HepG2 (cell line): Measurements from ENCODE around the gene ZNF747. TPM values are rescaled to one million over a fixed set of nuclear protein-coding genes. Genes with fewer than 3 reads are reported as not detected.
A peak's percentile ranks its signal among the peaks of the same experiment; 100 is the strongest.

ENCODE experiments used
- ATAC-seq: fragments of 200-7000 bp; cut with Tn5 transposase; 3 replicates; pipeline ENCODE4 v1.9.1; 2020; ENCODE audit warnings: mild to moderate bottlenecking, moderate library complexity
- BruUV-seq: library from RNA; stranded (reverse); fragments of 400-500 nt; replicated peaks from 2 replicates; lab custom pipeline; 2021; lab: Mats Ljungman, UMichigan
- CTCF ChIA-PET: fragments of 300-600 bp; formaldehyde crosslinking; extraction: SDS; loops from one replicate; lab custom pipeline; 2021; ENCODE audit warnings: low total read pairs, inconsistent platforms, low intra/inter-chr PET ratio; lab: Yijun Ruan, JAX
- POLR2A ChIA-PET: fragments of 350-600 bp; sonication (Branson Sonifier 250); formaldehyde crosslinking; loops from one replicate; lab custom pipeline; 2020; ENCODE audit warnings: antibody characterized with exemption, inconsistent platforms; lab: Yijun Ruan, JAX
- DNase-seq: peaks from one replicate; pipeline ENCODE4 v3.0.0-alpha.2; 2015; ENCODE audit warnings: low spot score
- FAIRE-seq: peaks from 3 replicates; lab custom pipeline; 2011; peaks lifted over from hg19 to GRCh38; lab: Jason Lieb, UNC
- H2AFZ ChIP-seq: one replicate; pipeline ENCODE4 v1.6.1; 2011; ENCODE audit warnings: low read length, inconsistent platforms
- H3K27ac ChIP-seq: fragments of 300-600 bp; 3 replicates; pipeline ENCODE4 v1.8.0; 2011; ENCODE audit warnings: mixed run types, mild to moderate bottlenecking, mixed read lengths, low read length, inconsistent platforms; ENCODE audit not compliant: insufficient read depth; ENCODE audit errors: extremely low read length
- H3K27me3 ChIP-seq, 2 experiments: fragments of 200-600 bp in 1 of 2; 2 replicates in 1 of 2; 3 replicates in 1 of 2; pipeline versions ENCODE4 v1.6.0 to v1.8.0; 2011; ENCODE audit warnings: low read length in 2 of 2, mild to moderate bottlenecking in 2 of 2, moderate library complexity in 2 of 2, inconsistent platforms in 1 of 2; ENCODE audit not compliant: insufficient read depth in 2 of 2, control insufficient read depth in 1 of 2
- H3K36me3 ChIP-seq, 2 experiments: fragments of 200-600 bp in 1 of 2; replicated peaks in 1 of 2; 2 replicates in 1 of 2; 3 replicates in 1 of 2; pipeline versions ENCODE4 v1.5.1 to v1.8.0; 2011; ENCODE audit warnings: low read length in 2 of 2, inconsistent platforms in 1 of 2; ENCODE audit not compliant: insufficient read depth in 2 of 2, control insufficient read depth in 1 of 2
- H3K4me1 ChIP-seq: 2 replicates; pipeline ENCODE4 v1.5.1; 2012; ENCODE audit warnings: low read length, inconsistent platforms; ENCODE audit not compliant: insufficient read depth
- H3K4me2 ChIP-seq: 2 replicates; pipeline ENCODE4 v1.6.0; 2011; ENCODE audit warnings: low read depth, low read length, inconsistent platforms
- H3K4me3 ChIP-seq, 3 experiments: fragments of 200-600 bp in 1 of 3; sonication (generic), shearing (Covaris generic) in 1 of 3; replicated peaks in 1 of 3; 2 replicates each; pipeline ENCODE4 v1.5.1; 2011 to 2016; ENCODE audit warnings: low read length in 3 of 3, inconsistent platforms in 2 of 3, low read depth in 2 of 3, mild to moderate bottlenecking in 2 of 3, control low read depth in 1 of 3, mixed read lengths in 1 of 3; ENCODE audit not compliant: insufficient read depth in 1 of 3
- H3K79me2 ChIP-seq: one replicate; pipeline ENCODE4 v1.6.1; 2011; ENCODE audit warnings: low read length, inconsistent platforms; ENCODE audit not compliant: insufficient read depth
- H3K9ac ChIP-seq: 2 replicates; pipeline ENCODE4 v1.6.0; 2011; ENCODE audit warnings: mild to moderate bottlenecking, low read depth, low read length, inconsistent platforms; ENCODE audit not compliant: insufficient read depth
- H3K9me3 ChIP-seq: 2 replicates; pipeline ENCODE4 v1.5.1; 2012; ENCODE audit warnings: mild to moderate bottlenecking, low read length
- H4K20me1 ChIP-seq: 2 replicates; pipeline ENCODE4 v1.6.0; 2011; ENCODE audit warnings: inconsistent platforms, mild to moderate bottlenecking, low read length, moderate library complexity; ENCODE audit not compliant: insufficient read depth
- CAMTA2 ChIP-seq: sonication (generic); formaldehyde crosslinking; IDR thresholded peaks from 2 replicates; pipeline ENCODE4 v1.4.0; 2020; ENCODE audit warnings: mild to moderate bottlenecking, missing genetic modification reagents, borderline replicate concordance
- KDM5A ChIP-seq: fragments of 200-600 bp; sonication (generic); IDR thresholded peaks from 2 replicates; pipeline ENCODE4 v1.7.0; 2018; ENCODE audit warnings: antibody characterized with exemption, mild to moderate bottlenecking, low read length, borderline replicate concordance
- MEIS2 ChIP-seq: sonication (generic); formaldehyde crosslinking; IDR thresholded peaks from 2 replicates; pipeline ENCODE4 v1.9.0; 2021; ENCODE audit warnings: mild to moderate bottlenecking, missing genetic modification reagents
- PRDM4 ChIP-seq: sonication (generic); formaldehyde crosslinking; IDR thresholded peaks from 2 replicates; pipeline ENCODE4 v1.9.0; 2021; ENCODE audit warnings: missing genetic modification reagents, borderline replicate concordance
- SRSF9 ChIP-seq: fragments of 200-400 bp; formaldehyde crosslinking; IDR thresholded peaks from 2 replicates; pipeline ENCODE4 v1.6.1; 2018; ENCODE audit warnings: borderline replicate concordance, mild to moderate bottlenecking, low read depth, low read length; ENCODE audit not compliant: insufficient read depth, poor library complexity, severe bottlenecking
- TRIM24 ChIP-seq: sonication (generic); formaldehyde crosslinking; IDR thresholded peaks from 2 replicates; pipeline ENCODE4 v1.8.0; 2022; ENCODE audit warnings: mild to moderate bottlenecking, missing genetic modification reagents
- WIZ ChIP-seq: sonication (generic); formaldehyde crosslinking; IDR thresholded peaks from 2 replicates; pipeline ENCODE4 v1.5.1; 2020; ENCODE audit warnings: mild to moderate bottlenecking, missing genetic modification reagents
- ZFP36 ChIP-seq: fragments of 150-350 bp; IDR thresholded peaks from 2 replicates; pipeline ENCODE4 v1.6.1; 2018; ENCODE audit warnings: borderline replicate concordance, low read length, low read depth; ENCODE audit not compliant: partially characterized antibody
- ZNF484 ChIP-seq: sonication (generic); formaldehyde crosslinking; IDR thresholded peaks from 2 replicates; pipeline ENCODE4 v1.5.1; 2020; ENCODE audit warnings: mild to moderate bottlenecking, low read depth, missing genetic modification reagents, borderline replicate concordance
- ZNF614 ChIP-seq: IDR thresholded peaks from 2 replicates; pipeline ENCODE4 v1.6.1; 2018; ENCODE audit warnings: missing biosample characterization, missing genetic modification reagents, inconsistent platforms, borderline replicate concordance
- ZNF713 ChIP-seq: sonication (generic); formaldehyde crosslinking; IDR thresholded peaks from 2 replicates; pipeline ENCODE4 v1.4.0; 2020; ENCODE audit warnings: mild to moderate bottlenecking, missing genetic modification reagents
- WGBS: methylation state at CpG from one replicate; pipeline ENCODE4 v1.1.6; 2017; ENCODE audit warnings: low lambda C conversion rate; 5-methylcytosine and 5-hydroxymethylcytosine counted together
- in situ Hi-C: cut with HindIII; loops from 2 replicates; pipeline ENCODE4 v1.10.0; 2017; ENCODE audit warnings: low pct_unique_long_range_greater_than_20kb; ENCODE audit not compliant: extremely low pct_ligation_motif_present
- intact Hi-C: fragments of 100-400 bp; cut with micrococcal nuclease; formaldehyde crosslinking; loops from one replicate; pipeline ENCODE4 v1.10.0; 2022; ENCODE audit not compliant: unreplicated experiment
- polyA plus RNA-seq, 8 experiments: library from polyadenylated mRNA; depleted of rRNA in 3 of 8; stranded (reverse) in 7 of 8; unstranded in 1 of 8; fragments of >200 nt; fragmentation: Illumina TruSeq in 4 of 8; extraction: Trizol in 4 of 8; gene quantifications; 2 replicates each; pipeline versions ENCODE4 v1.2.1 to v1.2.3, GENCODE V29; 2011 to 2016; ENCODE audit warnings: low read depth in 4 of 8, missing spikeins in 1 of 8, mixed read lengths in 1 of 8; ENCODE audit not compliant: insufficient read depth in 1 of 8
- total RNA-seq, 5 experiments: library from RNA; depleted of rRNA; stranded (reverse); fragments of >200 nt; fragmentation: Illumina TruSeq; extraction: Trizol; gene quantifications; 2 replicates each; pipeline ENCODE4 v1.2.3, GENCODE V29; 2016; ENCODE audit warnings: low read depth in 1 of 5
- TF ChIP-seq, protein P1 (sequence below): sonication (generic); formaldehyde crosslinking; IDR thresholded peaks from 2 replicates; pipeline ENCODE4 v1.4.0; 2020; ENCODE audit warnings: missing genetic modification reagents, low read depth, mild to moderate bottlenecking, borderline replicate concordance
- TF ChIP-seq, protein P2 (sequence below): sonication (generic); formaldehyde crosslinking; IDR thresholded peaks from 2 replicates; pipeline ENCODE4 v1.5.1; 2020; ENCODE audit warnings: mild to moderate bottlenecking, missing genetic modification reagents, borderline replicate concordance

Gene ZNF747
- total and polyA plus RNA-seq, 2 of the 13 experiments (the other 11 are each of a cell fraction or from before 2014, with no cell fraction given): 7.2 to 10.2 TPM

DNA sequence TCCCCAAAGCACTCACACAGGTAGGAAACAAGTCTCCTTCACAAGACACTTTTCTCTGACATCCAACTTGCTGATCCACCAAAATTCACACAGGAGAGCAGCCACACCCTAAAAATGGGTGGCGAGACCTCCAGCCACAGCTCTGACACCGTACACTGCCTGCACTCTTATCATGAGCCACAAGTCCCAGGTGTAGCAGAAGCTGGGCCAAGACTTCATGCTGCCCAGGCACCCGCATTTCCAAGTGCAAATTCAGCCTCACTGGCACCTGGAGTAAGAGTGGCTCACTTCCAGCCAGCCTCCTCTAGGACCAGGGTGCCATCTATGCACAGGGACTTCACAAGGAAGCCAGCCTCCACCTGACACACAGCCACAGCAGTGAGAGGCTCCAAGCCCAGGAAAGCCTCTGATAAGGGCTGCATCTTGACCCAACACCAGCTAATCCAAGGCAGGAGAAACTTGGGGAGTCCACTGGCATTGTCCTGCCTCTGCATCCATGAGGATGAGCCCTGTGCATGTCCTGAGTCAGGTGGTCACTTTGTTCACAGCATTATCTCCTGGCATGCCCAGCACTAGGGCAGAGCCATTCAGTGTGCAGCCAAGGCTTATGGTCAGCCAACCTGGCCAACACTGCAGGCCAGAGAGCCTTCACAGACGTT lies 5.7 kb downstream of the ZNF747 start:
- Histone ChIP-seq H3K27me3 (no peaks in the 10 kb centered on the region; a peak in 1 of 5 replicates), H4K20me1 (no peaks in the 10 kb centered on the region), H3K4me3 (no peak overlapping the region), H3K4me2 (no peak overlapping the region), H3K27ac (peak overlapping the region; percentile 3), H3K4me1 (peaks cover 56% of the 10 kb centered on the region), H3K79me2 (peaks cover 11% of the 10 kb centered on the region), H2AFZ (no peak overlapping the region), H3K9me3 (no peaks in the 10 kb centered on the region), H3K36me3 (peaks cover 3 to 8% of the 10 kb centered on the region in 2 experiments; a peak in 2 of 5 replicates), H3K9ac (no peak overlapping the region)
- ATAC-seq: no peak
- FAIRE-seq: no peak
- CTCF ChIA-PET: no interaction called here
- intact Hi-C loops: loop anchor here (5.0 to 10.0 kb wide), 2 partner anchors 126 to 168 kb away; partner anchors contain the start of genes FBRS, PRR14 and SRCAP
- 85% methylated on average over 4 of the region's 4 CpGs for WGBS
- DNase-seq: no peak
- BruUV-seq: no TSS peak
- in situ Hi-C loops: no loop called here
- POLR2A ChIA-PET: interaction anchor here (1.5 to 1.7 kb wide), 3 partner anchors 30 to 98 kb away, joined by 4 to 8 read pairs (median 5); partner anchors contain the start of genes DCTPP1 and ZNF689
- TF ChIP-seq CAMTA2 (CRISPR knock-in tag) (no peak), ZNF614 (no peak), ZNF713 (CRISPR knock-in tag) (0 out of 2 replicates have a peak, but pooled peaks have one; percentile 54), ZFP36 (no peak), KDM5A (no peak), TRIM24 (CRISPR knock-in tag) (no peak), SRSF9 (no peak), MEIS2 (CRISPR knock-in tag) (no peak), WIZ (CRISPR knock-in tag) (no peak), ZNF484 (CRISPR knock-in tag) (no peak), PRDM4 (CRISPR knock-in tag) (no peak)
- TF ChIP-seq, protein P1, sequence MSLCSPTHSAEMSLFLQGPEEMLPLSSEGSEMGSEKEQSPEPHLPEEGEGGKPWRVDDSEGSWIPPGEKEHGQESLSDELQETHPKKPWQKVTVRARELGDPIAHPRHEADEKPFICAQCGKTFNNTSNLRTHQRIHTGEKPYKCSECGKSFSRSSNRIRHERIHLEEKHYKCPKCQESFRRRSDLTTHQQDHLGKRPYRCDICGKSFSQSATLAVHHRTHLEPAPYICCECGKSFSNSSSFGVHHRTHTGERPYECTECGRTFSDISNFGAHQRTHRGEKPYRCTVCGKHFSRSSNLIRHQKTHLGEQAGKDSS (CRISPR knock-in tag): no peak
- TF ChIP-seq, protein P2, sequence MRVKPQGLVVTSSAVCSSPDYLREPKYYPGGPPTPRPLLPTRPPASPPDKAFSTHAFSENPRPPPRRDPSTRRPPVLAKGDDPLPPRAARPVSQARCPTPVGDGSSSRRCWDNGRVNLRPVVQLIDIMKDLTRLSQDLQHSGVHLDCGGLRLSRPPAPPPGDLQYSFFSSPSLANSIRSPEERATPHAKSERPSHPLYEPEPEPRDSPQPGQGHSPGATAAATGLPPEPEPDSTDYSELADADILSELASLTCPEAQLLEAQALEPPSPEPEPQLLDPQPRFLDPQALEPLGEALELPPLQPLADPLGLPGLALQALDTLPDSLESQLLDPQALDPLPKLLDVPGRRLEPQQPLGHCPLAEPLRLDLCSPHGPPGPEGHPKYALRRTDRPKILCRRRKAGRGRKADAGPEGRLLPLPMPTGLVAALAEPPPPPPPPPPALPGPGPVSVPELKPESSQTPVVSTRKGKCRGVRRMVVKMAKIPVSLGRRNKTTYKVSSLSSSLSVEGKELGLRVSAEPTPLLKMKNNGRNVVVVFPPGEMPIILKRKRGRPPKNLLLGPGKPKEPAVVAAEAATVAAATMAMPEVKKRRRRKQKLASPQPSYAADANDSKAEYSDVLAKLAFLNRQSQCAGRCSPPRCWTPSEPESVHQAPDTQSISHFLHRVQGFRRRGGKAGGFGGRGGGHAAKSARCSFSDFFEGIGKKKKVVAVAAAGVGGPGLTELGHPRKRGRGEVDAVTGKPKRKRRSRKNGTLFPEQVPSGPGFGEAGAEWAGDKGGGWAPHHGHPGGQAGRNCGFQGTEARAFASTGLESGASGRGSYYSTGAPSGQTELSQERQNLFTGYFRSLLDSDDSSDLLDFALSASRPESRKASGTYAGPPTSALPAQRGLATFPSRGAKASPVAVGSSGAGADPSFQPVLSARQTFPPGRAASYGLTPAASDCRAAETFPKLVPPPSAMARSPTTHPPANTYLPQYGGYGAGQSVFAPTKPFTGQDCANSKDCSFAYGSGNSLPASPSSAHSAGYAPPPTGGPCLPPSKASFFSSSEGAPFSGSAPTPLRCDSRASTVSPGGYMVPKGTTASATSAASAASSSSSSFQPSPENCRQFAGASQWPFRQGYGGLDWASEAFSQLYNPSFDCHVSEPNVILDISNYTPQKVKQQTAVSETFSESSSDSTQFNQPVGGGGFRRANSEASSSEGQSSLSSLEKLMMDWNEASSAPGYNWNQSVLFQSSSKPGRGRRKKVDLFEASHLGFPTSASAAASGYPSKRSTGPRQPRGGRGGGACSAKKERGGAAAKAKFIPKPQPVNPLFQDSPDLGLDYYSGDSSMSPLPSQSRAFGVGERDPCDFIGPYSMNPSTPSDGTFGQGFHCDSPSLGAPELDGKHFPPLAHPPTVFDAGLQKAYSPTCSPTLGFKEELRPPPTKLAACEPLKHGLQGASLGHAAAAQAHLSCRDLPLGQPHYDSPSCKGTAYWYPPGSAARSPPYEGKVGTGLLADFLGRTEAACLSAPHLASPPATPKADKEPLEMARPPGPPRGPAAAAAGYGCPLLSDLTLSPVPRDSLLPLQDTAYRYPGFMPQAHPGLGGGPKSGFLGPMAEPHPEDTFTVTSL (CRISPR knock-in tag): no peak
